GM10248 (cell line): Measurements from ENCODE around the gene LCE3A.
A peak's percentile ranks its signal among the peaks of the same experiment; 100 is the strongest.

Experiments used
- CTCF ChIA-PET: fragments of 300-600 bp; sonication (Branson Sonifier 250); formaldehyde crosslinking; extraction: SDS; loops from one replicate; lab custom pipeline; 2021; ENCODE audit warnings: antibody characterized with exemption; lab: Yijun Ruan, JAX
- POLR2A ChIA-PET: fragments of 350-650 bp; sonication (Branson Sonifier 250); formaldehyde crosslinking; extraction: SDS; loops from one replicate; lab custom pipeline; 2020; ENCODE audit warnings: antibody characterized with exemption; lab: Yijun Ruan, JAX
- DNase-seq: peaks from one replicate; pipeline ENCODE4 v3.0.0; 2012; ENCODE audit errors: extremely low spot score
- TF ChIP-seq, protein P1 (sequence below): IDR thresholded peaks from 2 replicates; pipeline ENCODE4 v1.5.1; 2012; ENCODE audit warnings: mild to moderate bottlenecking, low read depth; ENCODE audit errors: extremely low read depth, missing control alignments, control extremely low read depth

The LCE3A gene

DNA sequence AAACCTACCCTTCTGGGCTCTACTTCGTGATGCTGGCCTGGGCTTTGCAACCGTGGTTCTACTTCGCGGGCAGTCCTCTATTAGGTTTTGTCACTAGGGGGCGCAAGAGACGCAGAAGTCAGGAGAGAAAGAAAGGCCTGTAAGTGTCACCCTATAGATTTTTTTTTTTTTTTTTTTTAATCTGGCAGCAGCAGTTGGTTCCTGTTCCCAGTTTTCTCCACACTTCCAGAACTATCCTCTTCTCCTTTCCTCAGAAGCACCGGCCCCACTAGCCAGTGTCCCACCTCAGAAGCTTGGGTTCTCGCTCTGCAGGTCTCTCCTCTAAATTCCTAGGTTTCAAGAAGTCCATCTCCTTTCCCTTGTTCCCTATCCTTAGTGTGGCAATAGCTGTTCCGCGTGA is 31.2 kb upstream of the LCE3A start:
- TF ChIP-seq, protein P1, sequence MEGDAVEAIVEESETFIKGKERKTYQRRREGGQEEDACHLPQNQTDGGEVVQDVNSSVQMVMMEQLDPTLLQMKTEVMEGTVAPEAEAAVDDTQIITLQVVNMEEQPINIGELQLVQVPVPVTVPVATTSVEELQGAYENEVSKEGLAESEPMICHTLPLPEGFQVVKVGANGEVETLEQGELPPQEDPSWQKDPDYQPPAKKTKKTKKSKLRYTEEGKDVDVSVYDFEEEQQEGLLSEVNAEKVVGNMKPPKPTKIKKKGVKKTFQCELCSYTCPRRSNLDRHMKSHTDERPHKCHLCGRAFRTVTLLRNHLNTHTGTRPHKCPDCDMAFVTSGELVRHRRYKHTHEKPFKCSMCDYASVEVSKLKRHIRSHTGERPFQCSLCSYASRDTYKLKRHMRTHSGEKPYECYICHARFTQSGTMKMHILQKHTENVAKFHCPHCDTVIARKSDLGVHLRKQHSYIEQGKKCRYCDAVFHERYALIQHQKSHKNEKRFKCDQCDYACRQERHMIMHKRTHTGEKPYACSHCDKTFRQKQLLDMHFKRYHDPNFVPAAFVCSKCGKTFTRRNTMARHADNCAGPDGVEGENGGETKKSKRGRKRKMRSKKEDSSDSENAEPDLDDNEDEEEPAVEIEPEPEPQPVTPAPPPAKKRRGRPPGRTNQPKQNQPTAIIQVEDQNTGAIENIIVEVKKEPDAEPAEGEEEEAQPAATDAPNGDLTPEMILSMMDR: peak; percentile 66
- ChIA-PET CTCF (interaction anchor here (0.6 to 5.2 kb wide), 20 partner anchors 9 to 575 kb away, joined by 3 to 45 read pairs (median 4); partner anchors contain the start of genes LCE2D and LCE3E), POLR2A (no interaction called here)
- DNase-seq: peak; percentile 49

DNA sequence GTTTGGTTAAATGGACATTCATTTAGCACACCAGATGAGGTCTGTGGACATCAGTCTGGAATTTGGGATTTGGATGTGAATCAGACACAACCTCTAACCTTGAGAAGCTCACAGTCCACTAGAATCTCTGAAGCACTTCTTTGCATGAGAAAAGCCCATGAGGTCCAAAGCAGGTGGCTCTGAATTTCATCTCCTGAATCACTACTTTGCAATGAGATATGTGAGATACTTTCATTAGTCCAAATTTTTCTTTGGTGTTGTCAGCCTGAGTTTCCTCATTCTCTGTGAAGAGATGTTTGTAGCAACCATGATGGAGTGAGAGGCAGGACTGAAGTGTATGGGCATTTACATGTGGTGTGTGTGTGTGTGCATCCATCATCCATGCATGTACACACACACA is 23.8 kb upstream of the LCE3A start:
- ChIA-PET CTCF (interaction anchor here (1.2 kb wide), 1 partner anchor 851 kb away, joined by 3 read pairs; no protein-coding TSS in a partner anchor), POLR2A (no interaction called here)
- no peak for DNase-seq

DNA sequence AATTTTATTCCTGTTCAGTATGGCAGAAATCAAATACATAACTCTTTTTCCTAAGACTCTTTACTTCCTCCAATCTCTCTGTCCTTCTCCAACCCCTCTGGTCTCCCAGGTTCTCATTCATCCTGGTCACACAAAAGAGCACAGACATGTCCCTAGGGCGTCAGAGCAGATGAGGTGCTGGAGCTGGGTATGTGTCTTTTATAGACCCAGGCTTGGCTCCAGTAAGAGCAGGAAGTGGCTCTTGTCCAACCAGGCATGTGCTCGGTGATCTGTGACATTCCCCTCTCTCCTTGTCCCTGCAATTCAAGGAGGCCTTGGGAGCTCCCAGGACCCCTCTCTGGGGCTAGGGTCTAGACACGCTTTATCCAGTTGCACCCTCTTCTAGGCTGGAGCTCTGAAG is 22.2 kb upstream of the LCE3A start:
- TF ChIP-seq, protein P1: no peak
- POLR2A ChIA-PET: no interaction called here
- CTCF ChIA-PET: interaction anchor here (1.1 kb wide), 2 partner anchors 8 to 14 kb away, joined by 3 to 4 read pairs; no protein-coding TSS in a partner anchor
- no peak for DNase-seq

More for the DNA sequence above, 23.8 kb upstream of the LCE3A start:
- TF ChIP-seq, protein P1: no peak

DNA sequence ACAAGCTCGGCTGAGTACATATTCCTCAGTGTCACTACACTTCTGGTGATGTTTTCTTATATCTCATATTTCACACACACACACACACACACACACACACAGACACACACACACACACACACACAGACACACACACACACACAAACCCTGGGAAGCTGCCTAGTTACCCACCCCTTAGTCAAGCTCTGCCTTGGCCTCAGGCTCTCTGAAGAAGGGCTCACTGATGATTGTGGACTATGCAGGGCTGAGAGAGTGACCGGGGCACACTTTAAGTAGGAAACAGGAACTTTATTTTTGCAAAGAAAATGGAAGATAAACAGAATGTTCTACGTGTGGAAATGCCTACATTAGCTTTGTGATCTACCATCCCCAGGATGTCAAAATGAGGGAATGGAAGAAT is 21.0 kb upstream of the LCE3A start:
- TF ChIP-seq, protein P1: no peak
- CTCF ChIA-PET: interaction anchor here (1.1 to 3.2 kb wide), 2 partner anchors 10 to 282 kb away, joined by 3 to 30 read pairs; no protein-coding TSS in a partner anchor
- POLR2A ChIA-PET: no interaction called here
- DNase-seq: no peak

DNA sequence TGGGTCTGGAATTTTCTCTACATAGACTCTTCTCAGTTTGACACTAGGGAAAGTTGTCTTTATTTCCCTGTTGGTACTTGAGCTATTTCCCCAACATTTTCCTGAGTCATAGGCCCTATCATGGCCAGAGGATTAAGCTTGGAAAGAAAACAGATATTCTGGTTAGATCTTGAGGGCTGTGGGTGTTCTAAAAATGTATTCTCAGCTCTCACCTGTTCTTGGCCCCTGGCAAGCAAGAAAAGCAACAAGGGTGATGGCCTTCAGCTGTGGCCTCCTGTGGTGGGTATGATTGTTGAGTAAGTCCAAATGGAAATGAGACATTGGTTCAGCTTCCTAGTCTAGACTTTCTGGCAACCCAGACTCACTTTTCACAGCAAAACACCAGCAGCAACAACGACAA is 17.4 kb upstream of the LCE3A start:
- no peak for DNase-seq
- TF ChIP-seq, protein P1: no peak
- POLR2A ChIA-PET: no interaction called here
- CTCF ChIA-PET: interaction anchor here (1.2 to 2.8 kb wide), 2 partner anchors 10 to 13 kb away, joined by 3 to 17 read pairs; no protein-coding TSS in a partner anchor

DNA sequence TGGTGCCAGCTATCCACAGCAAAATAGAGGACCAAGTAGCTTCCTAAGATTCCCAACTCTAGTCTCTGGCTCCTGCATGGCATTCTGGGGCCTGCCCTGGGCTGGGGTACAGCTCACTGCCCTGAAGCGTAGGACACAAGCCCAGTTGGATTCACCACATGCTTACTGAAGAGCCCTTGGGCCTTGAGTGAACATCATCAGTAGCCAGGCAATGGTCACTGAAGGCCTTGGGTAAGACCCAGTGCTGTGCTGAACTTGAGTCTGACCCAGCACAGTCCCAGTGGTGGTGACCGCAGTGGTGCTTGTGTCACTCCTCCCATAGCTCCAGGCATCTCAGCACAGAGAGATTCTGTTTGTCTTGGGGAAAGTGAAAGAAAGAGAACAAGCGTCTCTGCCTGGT is 7.7 kb upstream of the LCE3A start:
- POLR2A ChIA-PET: no interaction called here
- CTCF ChIA-PET: interaction anchor here (1.6 to 3.3 kb wide), 2 partner anchors 9 to 15 kb away, joined by 3 to 13 read pairs; partner anchors contain the start of gene LCE3A
- no peak for DNase-seq
- TF ChIP-seq, protein P1: no peak
